Measurements from ENCODE around the gene FBXO28. TPM values are rescaled to one million over a fixed set of nuclear protein-coding genes. Genes with fewer than 3 reads are reported as not detected.

FBXO28 gene
- total and polyA plus RNA-seq, 2 donors (not counting 3 experiments of a cell fraction or from before 2014, with no cell fraction given) = 8.9 to 32.6 TPM

GRCh38 chr1:224080115-224080774 lies 33.7 kb upstream of the FBXO28 start:
- Histone ChIP-seq H3K9ac (replicated peaks; ENCODE audit: extremely low read depth, insufficient read depth, low read length) (no peak overlapping the region), H3K9me1 (replicated peaks; ENCODE audit: control insufficient read depth, extremely low read depth, insufficient read depth, low read length) (no peaks in the 10 kb centered on the region), H2AFZ (ENCODE audit: low read depth, low read length) (peak overlapping the region; percentile 54), H3K27me3 (ENCODE audit: control insufficient read depth in 2 of 2, insufficient read depth in 2 of 2, low read length in 2 of 2) (no peaks in the 10 kb centered on the region), H4K20me1 (replicated peaks; ENCODE audit: control insufficient read depth, extremely low read depth, insufficient read depth, low read length) (no peaks in the 10 kb centered on the region), H3K4me1 (ENCODE audit: control insufficient read depth, extremely low read depth, insufficient read depth, low read length) (peaks cover 8% of the 10 kb centered on the region), H3K79me2 (ENCODE audit: control insufficient read depth, insufficient read depth, low read length) (no peaks in the 10 kb centered on the region), H3K4me2 (ENCODE audit: insufficient read depth, low read length) (no peak overlapping the region), H3K27ac (ENCODE audit: insufficient read depth, low read depth, low read length) (no peak overlapping the region), H3K4me3 (replicated peaks in 1 of 3; ENCODE audit: insufficient read depth in 1 of 3, low read depth in 1 of 3, low read length in 3 of 3) (no peak overlapping the region), H3K9me3 (replicated peaks; ENCODE audit: control insufficient read depth, insufficient read depth, low read length) (no peaks in the 10 kb centered on the region), H3K36me3 (ENCODE audit: control insufficient read depth in 2 of 2, extremely low read depth in 1 of 2, insufficient read depth in 2 of 2, low read length in 2 of 2) (no peaks in the 10 kb centered on the region)
- FAIRE-seq (peak; percentile 56), DNase-seq (ENCODE audit: low read depth, low spot score) (peak; percentile 38)
- POLR2A ChIA-PET = no interaction called here
- CTCF ChIA-PET = interaction anchor here (1.4 to 2.5 kb wide), 2 partner anchors 27 to 28 kb away, joined by 3 to 8 read pairs; no protein-coding TSS in a partner anchor
- intact Hi-C loops (cut with micrococcal nuclease) (no loop called here), dilution Hi-C loops (cut with MboI; ENCODE audit: extremely low pct_ligation_motif_present, low sequenced_read_pairs) (no loop called here)
- no peak for TF ChIP-seq POLR2AphosphoS5 (IDR thresholded peaks at IDR 0.05; ENCODE audit: insufficient read depth, low read depth, low read length)
- no peak for TF ChIP-seq POLR2A (IDR thresholded peaks at IDR 0.05; ENCODE audit: low read depth, low read length)
- TF ChIP-seq GATA2 (IDR thresholded peaks at IDR 0.05; ENCODE audit: insufficient read depth, insufficient read length, low read depth, low read length) = peak; percentile 80
- TF ChIP-seq EZH2 (IDR thresholded peaks at IDR 0.05; ENCODE audit: borderline replicate concordance, low read depth, low read length, severe bottlenecking) = no peak
- no peak for TF ChIP-seq JUN (IDR thresholded peaks at IDR 0.05; ENCODE audit: borderline replicate concordance, insufficient read depth, insufficient read length, low read depth)
- TF ChIP-seq CTCF (IDR thresholded peaks at IDR 0.05; ENCODE audit: extremely low read depth in 1 of 2, insufficient read depth in 1 of 2, low read depth in 1 of 2, low read length in 2 of 2) = no peak
- TF ChIP-seq MYC (IDR thresholded peaks at IDR 0.05; ENCODE audit: low read depth, low read length) = no peak
- peak; percentile 35 for TF ChIP-seq FOS (IDR thresholded peaks at IDR 0.05; ENCODE audit: borderline replicate concordance, insufficient read depth, low read length)
- TF ChIP-seq MAX (IDR thresholded peaks at IDR 0.05; ENCODE audit: insufficient read depth, insufficient read length) = no peak
- no TSS peak for BruUV-seq (replicated peaks)

Data from endothelial cell of umbilical vein (primary cell).